ENCODE data around the gene ACER3. TPM values are rescaled to one million over a fixed set of nuclear protein-coding genes. Genes with fewer than 3 reads are reported as not detected.
A peak's percentile ranks its signal among the peaks of the same experiment; 100 is the strongest.

Gene ACER3
- polyA plus RNA-seq, 1 donor from 2014 or later: 14.9 TPM

- Histone ChIP-seq H3K27me3 (ENCODE audit: insufficient read depth, low read depth, low read length) (peaks cover 11% of the 10 kb centered on the region), H4K20me1 (ENCODE audit: insufficient read depth) (no peaks in the 10 kb centered on the region), H3K9me3 (ENCODE audit: low read length) (no peaks in the 10 kb centered on the region), H2AFZ (ENCODE audit: low read depth, low read length) (no peak overlapping the region), H3K79me2 (replicated peaks; ENCODE audit: insufficient read depth, low read length) (no peaks in the 10 kb centered on the region), H3K9ac (ENCODE audit: low read length) (no peak overlapping the region), H3K4me2 (ENCODE audit: low read length) (no peak overlapping the region), H3K27ac (ENCODE audit: low read length) (no peak overlapping the region), H3F3A (ENCODE audit: insufficient read depth, low read length, poor library complexity, severe bottlenecking) (no peaks in the 10 kb centered on the region), H3K9me2 (ENCODE audit: insufficient read depth, low read length) (no peaks in the 10 kb centered on the region), H3K36me3 (ENCODE audit: insufficient read depth, low read length) (no peaks in the 10 kb centered on the region), H3K4me3 (ENCODE audit: low read length) (no peak overlapping the region)
- TF ChIP-seq CTCF (IDR thresholded peaks at IDR 0.05; ENCODE audit: poor library complexity, severe bottlenecking): no peak
- no peak for TF ChIP-seq POLR2AphosphoS5 (IDR thresholded peaks at IDR 0.05)
- no peak for TF ChIP-seq REST (IDR thresholded peaks at IDR 0.05; ENCODE audit: borderline replicate concordance)
- no peak for TF ChIP-seq EP300 (conservative IDR thresholded peaks at IDR 0.05; ENCODE audit: poor library complexity, severe bottlenecking)
- no peak for TF ChIP-seq RAD21 (conservative IDR thresholded peaks at IDR 0.05)
- TF ChIP-seq MXI1 (conservative IDR thresholded peaks at IDR 0.05; ENCODE audit: poor library complexity, severe bottlenecking): no peak
- no peak for TF ChIP-seq SMC3 (conservative IDR thresholded peaks at IDR 0.05; ENCODE audit: poor library complexity)
- TF ChIP-seq TAF1 (IDR thresholded peaks at IDR 0.05; ENCODE audit: low read depth): no peak
Measured at GRCh38 chr11:77044886-77045285, 184.2 kb downstream of the ACER3 start.

GRCh38 chr11:77046060-77046501, 185.4 kb downstream of the ACER3 start:
- Histone ChIP-seq H3F3A (ENCODE audit: insufficient read depth, low read length, poor library complexity, severe bottlenecking) (no peaks in the 10 kb centered on the region), H3K36me3 (ENCODE audit: insufficient read depth, low read length) (no peaks in the 10 kb centered on the region), H3K4me3 (ENCODE audit: low read length) (peak overlapping the region; percentile 54), H4K20me1 (ENCODE audit: insufficient read depth) (no peaks in the 10 kb centered on the region), H3K9ac (ENCODE audit: low read length) (no peak overlapping the region), H3K4me2 (ENCODE audit: low read length) (no peak overlapping the region), H2AFZ (ENCODE audit: low read depth, low read length) (no peak overlapping the region), H3K79me2 (replicated peaks; ENCODE audit: insufficient read depth, low read length) (no peaks in the 10 kb centered on the region), H3K27me3 (ENCODE audit: insufficient read depth, low read depth, low read length) (peaks cover 9% of the 10 kb centered on the region), H3K27ac (ENCODE audit: low read length) (no peak overlapping the region), H3K9me3 (ENCODE audit: low read length) (no peaks in the 10 kb centered on the region), H3K9me2 (ENCODE audit: insufficient read depth, low read length) (no peaks in the 10 kb centered on the region)
- TF ChIP-seq EP300 (conservative IDR thresholded peaks at IDR 0.05; ENCODE audit: poor library complexity, severe bottlenecking) (no peak), REST (IDR thresholded peaks at IDR 0.05; ENCODE audit: borderline replicate concordance) (no peak), POLR2AphosphoS5 (IDR thresholded peaks at IDR 0.05) (no peak), TAF1 (IDR thresholded peaks at IDR 0.05; ENCODE audit: low read depth) (no peak), EZH2 (IDR thresholded peaks at IDR 0.05; ENCODE audit: borderline replicate concordance, insufficient read depth, low read length, poor library complexity, severe bottlenecking) (no peak), SMC3 (conservative IDR thresholded peaks at IDR 0.05; ENCODE audit: poor library complexity) (peak; percentile 88), RAD21 (conservative IDR thresholded peaks at IDR 0.05) (peak; percentile 72), MXI1 (conservative IDR thresholded peaks at IDR 0.05; ENCODE audit: poor library complexity, severe bottlenecking) (peak; percentile 33), CTCF (IDR thresholded peaks at IDR 0.05; ENCODE audit: poor library complexity, severe bottlenecking) (peak; percentile 89)
